CD4-positive, CD25-positive, alpha-beta regulatory T cell (primary cell): Measurements from ENCODE around the gene ANAPC13. TPM values are rescaled to one million over a fixed set of nuclear protein-coding genes. Genes with fewer than 3 reads are reported as not detected.
A peak's percentile ranks its signal among the peaks of the same experiment; 100 is the strongest.

Experiments used
- ATAC-seq, 2 donors: fragments of 150-1000 bp; cut with Tn5 transposase; one replicate each; pipeline ENCODE4 v1.10.0; 2021; ENCODE audit warnings: low read depth in 2 of 2, moderate number of reproducible peaks in 2 of 2, moderate library complexity in 1 of 2
- DNase-seq, 3 donors: peaks; one replicate each; pipeline versions ENCODE4 v3.0.0 to v3.0.0-alpha.2; 2012 to 2022; ENCODE audit warnings: mixed read lengths in 1 of 3
- H3K27ac ChIP-seq: one replicate; pipeline ENCODE4 v1.7.0; 2013; ENCODE audit warnings: mild to moderate bottlenecking, low read length; ENCODE audit not compliant: insufficient read depth, poor library complexity, severe bottlenecking
- H3K27me3 ChIP-seq: one replicate; pipeline ENCODE4 v1.7.0; 2013; ENCODE audit warnings: low read length; ENCODE audit not compliant: control insufficient read depth, insufficient read depth
- H3K36me3 ChIP-seq: one replicate; pipeline ENCODE4 v1.7.0; 2013; ENCODE audit warnings: mild to moderate bottlenecking, low read length, moderate library complexity; ENCODE audit not compliant: control insufficient read depth, insufficient read depth
- H3K4me1 ChIP-seq: 2 replicates; pipeline ENCODE4 v1.7.0; 2013; ENCODE audit warnings: mild to moderate bottlenecking, low read length; ENCODE audit not compliant: insufficient read depth, control insufficient read depth, poor library complexity, severe bottlenecking
- H3K4me3 ChIP-seq: one replicate; pipeline ENCODE4 v1.7.0; 2013; ENCODE audit warnings: low read depth, mild to moderate bottlenecking, low read length, moderate library complexity
- H3K9me3 ChIP-seq, 2 experiments: 1 replicate in 1 of 2; 2 replicates in 1 of 2; pipeline ENCODE4 v1.7.0; 2013; ENCODE audit warnings: low read length in 2 of 2, mild to moderate bottlenecking in 1 of 2, moderate library complexity in 1 of 2; ENCODE audit not compliant: control insufficient read depth in 2 of 2
- H3K27ac Mint-ChIP-seq, 3 donors: one replicate each; pipeline ENCODE4 v1.8.0; 2020 to 2022; ENCODE audit warnings: mild to moderate bottlenecking in 3 of 3, mixed read lengths in 3 of 3, moderate library complexity in 2 of 3
- H3K27me3 Mint-ChIP-seq: one replicate; pipeline ENCODE4 v1.8.0; 2022; ENCODE audit warnings: mild to moderate bottlenecking, mixed read lengths
- H3K36me3 Mint-ChIP-seq: one replicate; pipeline ENCODE4 v1.8.0; 2020; ENCODE audit warnings: mixed read lengths
- H3K4me1 Mint-ChIP-seq, 4 donors: one replicate each; pipeline ENCODE4 v1.8.0; 2020 to 2022; ENCODE audit warnings: mixed read lengths in 4 of 4, mild to moderate bottlenecking in 1 of 4
- H3K4me3 Mint-ChIP-seq, 4 donors: one replicate each; pipeline ENCODE4 v1.8.0; 2020 to 2022; ENCODE audit warnings: mild to moderate bottlenecking in 4 of 4, mixed read lengths in 4 of 4, moderate library complexity in 3 of 4
- H3K9me3 Mint-ChIP-seq, 7 donors: one replicate each; pipeline ENCODE4 v1.8.0; 2020 to 2022; ENCODE audit warnings: mixed read lengths in 7 of 7, mild to moderate bottlenecking in 3 of 7, moderate library complexity in 2 of 7
- polyA plus RNA-seq, 4 donors: library from polyadenylated mRNA; unstranded; fragments of 300-500 nt; fragmentation: Illumina TruSeq; gene quantifications; one replicate each; pipeline ENCODE4 v1.2.3, GENCODE V29; 2021
- total RNA-seq: library from RNA; stranded (reverse); gene quantifications from one replicate; pipeline ENCODE4 v1.2.3, GENCODE V29; 2022

Gene ANAPC13
- total and polyA plus RNA-seq, 5 donors from 2014 or later: 21.8 to 89.7 (median 80.4) TPM

GRCh38 chr3:134495980-134496379 is 10.2 kb upstream of the ANAPC13 start:
- peaks cover 42 to 55% (median 48%) of the 10 kb centered on the region in 4 donors for H3K4me1 Mint-ChIP-seq
- H3K4me1 ChIP-seq: no peaks in the 10 kb centered on the region
- no peaks in the 10 kb centered on the region for H3K27me3 Mint-ChIP-seq
- H3K9me3 ChIP-seq: no peaks in the 10 kb centered on the region
- no peak overlapping the region for H3K4me3 ChIP-seq
- peaks cover 57% of the 10 kb centered on the region for H3K36me3 Mint-ChIP-seq
- ATAC-seq (no peak), DNase-seq (no peak)
- peaks cover 10% of the 10 kb centered on the region for H3K36me3 ChIP-seq
- no peaks in the 10 kb centered on the region for H3K27me3 ChIP-seq
- no peak overlapping the region for H3K27ac Mint-ChIP-seq
- no peak overlapping the region for H3K27ac ChIP-seq
- no peak overlapping the region for H3K4me3 Mint-ChIP-seq
- peaks cover 0 to 3% (median 0%) of the 10 kb centered on the region in 7 donors for H3K9me3 Mint-ChIP-seq

- Histone ChIP-seq H3K4me1 (no peaks in the 10 kb centered on the region), H3K4me3 (no peak overlapping the region), H3K9me3 (no peaks in the 10 kb centered on the region), H3K36me3 (peaks cover 10% of the 10 kb centered on the region), H3K27me3 (no peaks in the 10 kb centered on the region), H3K27ac (no peak overlapping the region)
- Mint-ChIP-seq H3K4me3 (no peak overlapping the region), H3K4me1 (peaks cover 42 to 57% (median 50%) of the 10 kb centered on the region in 4 donors), H3K27me3 (no peaks in the 10 kb centered on the region), H3K36me3 (peaks cover 45% of the 10 kb centered on the region), H3K9me3 (peaks cover 0 to 3% (median 0%) of the 10 kb centered on the region in 7 donors), H3K27ac (no peak overlapping the region)
- ATAC-seq (no peak), DNase-seq (no peak)
These were observed 8.7 kb upstream of the ANAPC13 start for GRCh38 chr3:134494495-134494894.

GRCh38 chr3:134487406-134487805 is 1.6 kb upstream of the ANAPC13 start:
- H3K4me3 ChIP-seq: peak overlapping the region; percentile 97
- Mint-ChIP-seq H3K9me3 (no peaks in the 10 kb centered on the region), H3K36me3 (peaks cover 10% of the 10 kb centered on the region), H3K27me3 (peaks cover 7% of the 10 kb centered on the region), H3K4me1 (peaks cover 36 to 75% (median 55%) of the 10 kb centered on the region in 4 donors), H3K4me3 (peak overlapping the region; percentile 79 to 100 (median 98)), H3K27ac (peak overlapping the region in 2 of 3 donors; percentile 86 to 96)
- DNase-seq (peak in 2 of 3 donors; percentile 4 to 54), ATAC-seq (no peak)
- peak overlapping the region; percentile 92 for H3K27ac ChIP-seq
- H3K27me3 ChIP-seq: no peaks in the 10 kb centered on the region
- peaks cover 6% of the 10 kb centered on the region for H3K36me3 ChIP-seq
- peaks cover 41% of the 10 kb centered on the region for H3K4me1 ChIP-seq
- no peaks in the 10 kb centered on the region for H3K9me3 ChIP-seq

GRCh38 chr3:134486577-134487041 is 824 bp upstream of the ANAPC13 start:
- DNase-seq: peak; percentile 24 to 60 (median 58)

GRCh38 chr3:134485075-134485717 is 589 bp downstream of the ANAPC13 start:
- peak in 1 of 3 donors; percentile 24 for DNase-seq
- H3K27me3 Mint-ChIP-seq: peaks cover 7% of the 10 kb centered on the region
- peaks cover 41% of the 10 kb centered on the region for H3K4me1 ChIP-seq
- peak overlapping the region; percentile 92 for H3K27ac ChIP-seq
- peaks cover 24% of the 10 kb centered on the region for H3K36me3 ChIP-seq
- H3K4me3 Mint-ChIP-seq: peak overlapping the region; percentile 97 to 100 (median 99)
- H3K27me3 ChIP-seq: no peaks in the 10 kb centered on the region
- H3K9me3 Mint-ChIP-seq: no peaks in the 10 kb centered on the region
- H3K9me3 ChIP-seq: no peaks in the 10 kb centered on the region
- ATAC-seq: peak; percentile 0
- H3K4me3 ChIP-seq: peak overlapping the region; percentile 97
- peak overlapping the region; percentile 96 to 100 (median 98) for H3K27ac Mint-ChIP-seq
- peaks cover 21% of the 10 kb centered on the region for H3K36me3 Mint-ChIP-seq
- H3K4me1 Mint-ChIP-seq: peaks cover 36 to 67% (median 51%) of the 10 kb centered on the region in 4 donors

More at GRCh38 chr3:134486577-134487041, 824 bp upstream of the ANAPC13 start:
- H3K27ac Mint-ChIP-seq: peak overlapping the region; percentile 64 to 98 (median 96)
- peaks cover 38 to 74% (median 55%) of the 10 kb centered on the region in 4 donors for H3K4me1 Mint-ChIP-seq
- H3K27me3 ChIP-seq: no peaks in the 10 kb centered on the region
- no peaks in the 10 kb centered on the region for H3K9me3 Mint-ChIP-seq
- H3K36me3 ChIP-seq: peaks cover 10% of the 10 kb centered on the region
- peak in 1 of 2 donors; percentile 7 for ATAC-seq
- H3K36me3 Mint-ChIP-seq: peaks cover 12% of the 10 kb centered on the region
- no peaks in the 10 kb centered on the region for H3K9me3 ChIP-seq
- H3K4me3 Mint-ChIP-seq: peak overlapping the region; percentile 97 to 100 (median 99)
- peaks cover 41% of the 10 kb centered on the region for H3K4me1 ChIP-seq
- peaks cover 7% of the 10 kb centered on the region for H3K27me3 Mint-ChIP-seq
- peak overlapping the region; percentile 92 for H3K27ac ChIP-seq
- peak overlapping the region; percentile 97 for H3K4me3 ChIP-seq

GRCh38 chr3:134483195-134483900 is 2.4 kb downstream of the ANAPC13 start:
- DNase-seq (no peak), ATAC-seq (no peak)
- H3K4me1 Mint-ChIP-seq: peaks cover 36 to 59% (median 43%) of the 10 kb centered on the region in 4 donors
- peaks cover 37% of the 10 kb centered on the region for H3K36me3 ChIP-seq
- no peaks in the 10 kb centered on the region for H3K9me3 Mint-ChIP-seq
- peaks cover 31% of the 10 kb centered on the region for H3K36me3 Mint-ChIP-seq
- peaks cover 41% of the 10 kb centered on the region for H3K4me1 ChIP-seq
- peak overlapping the region; percentile 10 to 99 (median 67) for H3K4me3 Mint-ChIP-seq
- H3K27me3 ChIP-seq: no peaks in the 10 kb centered on the region
- H3K9me3 ChIP-seq: no peaks in the 10 kb centered on the region
- H3K27ac ChIP-seq: no peak overlapping the region
- no peak overlapping the region for H3K4me3 ChIP-seq
- peak overlapping the region in 2 of 3 donors; percentile 16 to 18 for H3K27ac Mint-ChIP-seq
- H3K27me3 Mint-ChIP-seq: peaks cover 7% of the 10 kb centered on the region

GRCh38 chr3:134482622-134483021 is 3.2 kb downstream of the ANAPC13 start:
- H3K27me3 ChIP-seq: no peaks in the 10 kb centered on the region
- H3K36me3 ChIP-seq: peaks cover 44% of the 10 kb centered on the region
- H3K27ac Mint-ChIP-seq: peak overlapping the region in 2 of 3 donors; percentile 3 to 16
- peaks cover 38% of the 10 kb centered on the region for H3K36me3 Mint-ChIP-seq
- no peaks in the 10 kb centered on the region for H3K9me3 ChIP-seq
- peaks cover 7% of the 10 kb centered on the region for H3K27me3 Mint-ChIP-seq
- H3K27ac ChIP-seq: no peak overlapping the region
- H3K4me3 ChIP-seq: no peak overlapping the region
- H3K9me3 Mint-ChIP-seq: no peaks in the 10 kb centered on the region
- DNase-seq (no peak), ATAC-seq (no peak)
- H3K4me1 Mint-ChIP-seq: peaks cover 32 to 52% (median 37%) of the 10 kb centered on the region in 4 donors
- H3K4me1 ChIP-seq: peaks cover 37% of the 10 kb centered on the region
- peak overlapping the region in 2 of 4 donors; percentile 15 to 63 for H3K4me3 Mint-ChIP-seq
